H1 (cell line): ENCODE results near the gene TCAIM. TPM values are rescaled to one million over a fixed set of nuclear protein-coding genes. Genes with fewer than 3 reads are reported as not detected.

Experiments used
- polyA plus RNA-seq, 7 experiments: library from polyadenylated mRNA; depleted of rRNA in 3 of 7; stranded (reverse) in 5 of 7; unstranded in 2 of 7; fragments of >200 nt in 5 of 7; fragments of 200-250 nt in 2 of 7; gene quantifications; 1 replicate in 5 of 7; 2 replicates in 1 of 7; 4 replicates in 1 of 7; pipeline versions ENCODE4 v1.2.1 to v1.2.3, GENCODE V29; 2011 to 2013; ENCODE audit warnings: missing spikeins in 2 of 7, mixed read lengths in 2 of 7
- total RNA-seq: library from RNA; stranded (reverse); fragmentation: NEBNext Ultra II Directional; extraction: Animal tissue kit (Norgen Biotek cat#: 25700); gene quantifications from 2 replicates; pipeline ENCODE4 v1.2.1, GENCODE V29; 2021

TCAIM gene
- total and polyA plus RNA-seq, 2 of the 8 experiments (the other 6 are each of a cell fraction or from before 2014, with no cell fraction given): 6.9 to 22.1 TPM

Other genes starting within 250 kb of the TCAIM start
- gene TOPAZ1, start 96.9 kb upstream of the TCAIM start, total RNA-seq: not detected in 2 replicates
- gene TOPAZ1, start 96.9 kb upstream of the TCAIM start, polyA plus RNA-seq (2011; rRNA removed): not detected in 2 replicates
- 25.4 and 26.3 TPM in 2 replicates for gene ZNF445, start 138.9 kb downstream of the TCAIM start, total RNA-seq
- 3.3 and 3.8 TPM in 2 replicates for gene ZNF445, start 138.9 kb downstream of the TCAIM start, polyA plus RNA-seq (2011; rRNA removed)
- 8.5 and 8.9 TPM in 2 replicates for gene ZKSCAN7, start 216.4 kb downstream of the TCAIM start, total RNA-seq
- gene ZKSCAN7, start 216.4 kb downstream of the TCAIM start, polyA plus RNA-seq (2011; rRNA removed): 5.5 and 10.2 TPM in 2 replicates
- 11.7 and 13.0 TPM in 2 replicates for gene ZNF660, start 246.2 kb downstream of the TCAIM start, total RNA-seq
- gene ZNF660, start 246.2 kb downstream of the TCAIM start, polyA plus RNA-seq (2011; rRNA removed): 2.0 and 3.1 TPM in 2 replicates